SU-DHL-6 (cell line): ENCODE data around the gene C11orf58.

Experiments
- EZH2phosphoT487 ChIP-seq: fragments of 200-600 bp; sonication (generic), shearing (Covaris generic); conservative IDR thresholded peaks from 2 replicates; pipeline ENCODE4 v1.6.1; 2018; ENCODE audit warnings: mild to moderate bottlenecking, antibody characterized with exemption, low read length, moderate library complexity, mixed read lengths
- TF ChIP-seq, protein P1 (sequence below): fragments of 200-600 bp; sonication (generic); IDR thresholded peaks from one replicate; pipeline ENCODE4 v1.5.1; 2017; ENCODE audit warnings: antibody characterized with exemption, mild to moderate bottlenecking, low read length, moderate library complexity; ENCODE audit not compliant: insufficient read depth, poor library complexity, severe bottlenecking

DNA sequence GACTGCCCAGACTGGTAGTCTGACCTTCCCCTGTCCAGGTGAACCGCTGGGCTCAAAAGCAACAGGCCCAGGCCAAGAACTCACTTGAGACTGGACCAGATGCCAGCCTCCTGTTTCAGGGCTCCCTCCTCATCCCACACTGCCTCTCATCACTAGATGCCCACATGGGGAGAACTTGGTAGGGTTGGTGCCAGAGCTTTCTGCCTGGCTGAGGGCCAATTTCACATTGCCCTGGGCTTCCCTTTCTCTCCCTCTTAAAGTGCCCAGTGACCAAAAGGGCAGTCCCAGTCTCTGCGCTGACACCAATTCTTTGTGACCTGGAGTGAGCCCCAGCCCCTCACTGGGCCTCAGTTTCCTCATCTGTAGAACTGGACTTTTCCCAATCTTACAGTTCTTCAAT, 41.7 kb downstream of the C11orf58 start:
- TF ChIP-seq, protein P1, sequence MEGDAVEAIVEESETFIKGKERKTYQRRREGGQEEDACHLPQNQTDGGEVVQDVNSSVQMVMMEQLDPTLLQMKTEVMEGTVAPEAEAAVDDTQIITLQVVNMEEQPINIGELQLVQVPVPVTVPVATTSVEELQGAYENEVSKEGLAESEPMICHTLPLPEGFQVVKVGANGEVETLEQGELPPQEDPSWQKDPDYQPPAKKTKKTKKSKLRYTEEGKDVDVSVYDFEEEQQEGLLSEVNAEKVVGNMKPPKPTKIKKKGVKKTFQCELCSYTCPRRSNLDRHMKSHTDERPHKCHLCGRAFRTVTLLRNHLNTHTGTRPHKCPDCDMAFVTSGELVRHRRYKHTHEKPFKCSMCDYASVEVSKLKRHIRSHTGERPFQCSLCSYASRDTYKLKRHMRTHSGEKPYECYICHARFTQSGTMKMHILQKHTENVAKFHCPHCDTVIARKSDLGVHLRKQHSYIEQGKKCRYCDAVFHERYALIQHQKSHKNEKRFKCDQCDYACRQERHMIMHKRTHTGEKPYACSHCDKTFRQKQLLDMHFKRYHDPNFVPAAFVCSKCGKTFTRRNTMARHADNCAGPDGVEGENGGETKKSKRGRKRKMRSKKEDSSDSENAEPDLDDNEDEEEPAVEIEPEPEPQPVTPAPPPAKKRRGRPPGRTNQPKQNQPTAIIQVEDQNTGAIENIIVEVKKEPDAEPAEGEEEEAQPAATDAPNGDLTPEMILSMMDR, result no peak
- no peak for TF ChIP-seq EZH2phosphoT487
